ENCODE results near the gene ANKS1B.
A peak's percentile ranks its signal among the peaks of the same experiment; 100 is the strongest.
"Not testable (repeated sequence)": the region's sequence is repeated elsewhere in the genome, so short reads cannot be mapped to it uniquely, and the experiment has no call there.

ANKS1B gene

DNA sequence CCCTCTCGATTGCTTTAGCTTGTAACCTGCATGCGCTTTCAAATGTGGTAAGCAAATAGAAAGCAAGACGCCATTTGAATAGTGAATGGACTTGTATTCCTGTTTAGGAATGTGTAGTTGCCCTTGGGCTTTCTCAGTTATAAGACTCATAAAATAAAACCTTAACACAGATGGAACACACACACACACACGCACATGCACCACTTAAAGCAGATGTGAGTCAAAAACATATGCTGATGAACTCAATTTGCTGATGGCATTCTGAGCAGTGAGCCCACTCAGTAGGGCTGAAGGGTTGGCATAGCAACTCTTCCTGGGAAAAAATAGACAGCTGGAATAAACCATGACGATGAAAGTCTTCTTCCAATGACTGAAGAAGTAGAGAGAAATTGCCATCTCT is 979.1 kb downstream of the ANKS1B start:
- no peak for DNase-seq (ENCODE audit: low spot score)

GRCh38 chr12:99004799-99005466 is 979.8 kb downstream of the ANKS1B start:
- no peak for DNase-seq (ENCODE audit: low spot score)

- no peak for DNase-seq (ENCODE audit: low spot score)
These were observed 982.0 kb downstream of the ANKS1B start for GRCh38 chr12:99002731-99003130.

- no peak for DNase-seq (ENCODE audit: low spot score)
These were observed 982.6 kb downstream of the ANKS1B start for GRCh38 chr12:99002156-99002555.

GRCh38 chr12:98999559-98999958 is 985.2 kb downstream of the ANKS1B start:
- no peak for DNase-seq (ENCODE audit: low spot score)

DNA sequence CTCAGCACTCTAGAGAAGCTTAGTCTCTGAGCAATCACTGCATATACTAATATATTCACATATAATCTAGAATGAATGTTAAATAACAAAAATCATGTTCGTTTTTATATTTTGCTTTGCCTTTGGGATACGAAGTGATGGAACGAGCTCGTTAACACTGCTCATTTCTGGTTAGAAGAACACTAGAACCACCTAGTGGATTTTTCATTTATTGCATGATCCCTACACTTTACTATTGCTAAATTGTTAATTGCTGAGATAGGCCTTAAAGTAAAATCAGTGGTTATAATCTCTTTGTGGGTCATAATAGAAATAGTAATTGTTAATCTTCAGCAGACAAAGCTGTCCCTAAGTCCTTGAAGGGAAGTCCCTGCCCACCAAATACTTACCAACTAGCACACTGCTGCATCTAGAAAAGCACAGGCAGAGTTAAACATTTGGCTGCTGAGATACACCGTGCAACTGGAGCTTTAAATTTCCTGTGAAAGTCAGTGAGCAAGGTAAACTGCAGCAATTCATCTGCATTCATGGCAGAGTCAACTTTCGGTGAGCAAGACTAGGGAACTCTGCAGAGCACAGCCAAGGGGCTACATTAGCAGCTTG is 985.9 kb downstream of the ANKS1B start:
- peak; percentile 78 for DNase-seq (ENCODE audit: low spot score)

DNA sequence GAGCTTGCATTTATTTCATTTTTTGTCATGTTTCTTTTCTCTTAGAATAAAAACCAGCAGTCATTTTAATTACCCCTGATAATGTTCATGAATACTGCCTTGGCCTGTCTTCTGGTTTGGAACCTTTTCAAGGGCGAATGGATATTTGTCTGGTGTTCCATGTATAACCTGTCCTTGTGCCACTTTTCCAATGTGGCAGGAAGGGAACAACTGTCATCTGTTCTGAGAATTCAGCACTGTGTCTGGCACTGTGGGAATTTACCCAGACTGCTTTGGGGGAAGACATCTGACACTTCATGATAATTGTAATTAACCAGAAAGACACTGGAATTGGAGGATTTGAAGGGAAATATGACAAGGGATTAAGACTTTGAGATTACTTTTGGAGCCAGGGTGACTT is 986.8 kb downstream of the ANKS1B start:
- DNase-seq (ENCODE audit: low spot score) = no peak

DNA sequence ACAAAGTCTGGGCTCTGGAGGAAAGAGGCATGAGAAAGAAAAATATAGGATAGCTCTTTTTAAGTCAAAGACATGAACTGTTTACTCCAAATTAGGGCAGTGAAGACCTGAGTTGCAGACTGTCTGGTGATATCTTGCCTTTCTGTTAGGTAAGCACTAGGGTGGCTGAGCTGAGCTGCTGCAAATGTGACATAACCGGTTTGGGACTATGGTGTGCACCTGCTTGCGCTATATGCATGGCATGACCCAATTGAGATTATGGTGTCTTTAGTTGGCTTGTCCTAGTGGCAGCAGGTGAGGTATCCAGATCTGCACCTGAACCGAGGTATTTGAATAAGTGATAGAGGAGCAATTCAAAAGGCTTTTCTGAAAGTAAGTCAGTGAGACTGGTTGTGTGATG is 994.1 kb downstream of the ANKS1B start:
- no peak for DNase-seq (ENCODE audit: low spot score)

- DNase-seq (ENCODE audit: low spot score) = no peak
These were observed 999.6 kb downstream of the ANKS1B start for GRCh38 chr12:98985156-98985555.

DNA sequence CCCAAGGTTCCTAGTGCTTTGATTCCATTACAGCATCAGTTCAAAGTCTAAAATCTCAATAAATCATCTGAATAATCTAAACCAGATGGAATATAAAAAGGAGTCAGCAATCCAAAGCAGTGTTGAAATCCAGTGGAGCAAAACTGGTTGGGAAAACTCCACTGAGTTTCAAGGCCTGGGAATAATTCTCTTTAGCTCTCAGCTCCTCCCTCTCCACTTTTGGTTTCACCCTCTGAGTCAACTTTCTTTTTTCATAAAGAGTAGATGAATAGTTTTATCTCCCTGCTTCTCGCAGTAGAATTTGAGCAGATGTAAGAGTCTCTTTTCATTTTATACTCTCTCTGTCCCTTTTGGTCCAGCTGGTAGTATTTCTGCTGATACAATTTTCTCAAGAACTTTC is 1001.1 kb downstream of the ANKS1B start:
- DNase-seq (ENCODE audit: low spot score) = no peak

GRCh38 chr12:98980508-98980907 is 1004.2 kb downstream of the ANKS1B start:
- no peak for DNase-seq (ENCODE audit: low spot score)

- DNase-seq (ENCODE audit: low spot score) = no peak
These were observed 1007.5 kb downstream of the ANKS1B start for GRCh38 chr12:98977186-98977585.

GRCh38 chr12:98974767-98975381 is 1009.9 kb downstream of the ANKS1B start:
- no peak for DNase-seq (ENCODE audit: low spot score)

DNA sequence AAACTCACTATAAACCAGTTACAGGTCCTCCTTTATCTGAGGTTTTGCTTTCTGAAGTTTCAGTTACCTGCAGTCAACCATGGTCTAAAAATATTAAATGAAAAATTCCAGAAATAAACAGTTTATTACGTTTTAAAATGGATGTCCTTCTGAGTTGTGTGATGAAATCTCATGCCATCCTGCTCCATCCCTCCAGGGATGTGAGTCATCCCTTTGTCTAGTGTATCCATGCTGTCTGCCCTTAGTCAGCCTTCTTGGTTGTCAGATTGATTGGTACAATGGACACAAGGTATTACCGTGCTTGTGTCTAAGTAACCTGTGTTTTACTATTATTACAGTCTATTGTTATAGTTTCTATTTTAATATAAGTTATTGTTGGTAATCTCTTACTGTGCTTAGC is 1011.3 kb downstream of the ANKS1B start:
- no peak for DNase-seq (ENCODE audit: low spot score)

DNA sequence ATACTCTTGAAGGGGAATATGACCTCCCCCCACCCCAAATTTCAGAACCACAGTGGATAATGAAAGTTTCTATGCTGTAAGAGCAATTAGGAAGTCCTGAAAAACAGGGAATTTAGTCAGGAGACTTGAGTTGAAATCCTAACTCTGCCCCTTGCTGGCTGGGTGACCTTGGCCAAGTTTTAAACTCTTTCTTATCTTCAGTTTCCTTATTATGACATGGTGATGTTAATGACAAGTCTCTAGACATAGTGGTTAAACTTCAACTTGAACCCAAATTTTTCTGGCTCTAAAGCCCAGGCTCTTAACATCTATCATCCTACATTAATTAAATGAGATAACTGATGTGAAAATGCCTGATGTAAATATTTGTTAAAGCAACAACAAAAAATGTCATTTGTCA is 1013.8 kb downstream of the ANKS1B start:
- DNase-seq (ENCODE audit: low spot score) = no peak

DNA sequence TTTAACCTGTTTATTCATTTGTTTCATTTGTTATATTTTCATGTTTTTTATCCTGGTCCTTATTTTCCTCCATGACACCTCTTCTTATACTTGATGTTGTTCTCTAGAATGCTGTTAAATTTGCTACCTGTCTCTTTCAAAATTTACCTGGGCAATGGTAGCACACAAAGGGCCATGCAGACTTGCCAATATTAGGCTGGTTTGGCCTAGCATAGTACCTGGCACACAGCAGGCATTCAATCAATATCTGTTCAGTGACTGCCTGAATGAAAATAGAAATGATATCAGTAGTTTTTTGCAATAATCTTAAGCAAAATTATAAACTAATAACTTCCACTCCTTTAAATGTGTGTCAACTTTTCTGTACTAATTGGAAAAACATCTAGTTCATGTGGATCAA is 1014.5 kb downstream of the ANKS1B start:
- DNase-seq (ENCODE audit: low spot score) = no peak

- DNase-seq (ENCODE audit: low spot score) = no peak
These were observed 1015.8 kb downstream of the ANKS1B start for GRCh38 chr12:98968896-98969295.

DNA sequence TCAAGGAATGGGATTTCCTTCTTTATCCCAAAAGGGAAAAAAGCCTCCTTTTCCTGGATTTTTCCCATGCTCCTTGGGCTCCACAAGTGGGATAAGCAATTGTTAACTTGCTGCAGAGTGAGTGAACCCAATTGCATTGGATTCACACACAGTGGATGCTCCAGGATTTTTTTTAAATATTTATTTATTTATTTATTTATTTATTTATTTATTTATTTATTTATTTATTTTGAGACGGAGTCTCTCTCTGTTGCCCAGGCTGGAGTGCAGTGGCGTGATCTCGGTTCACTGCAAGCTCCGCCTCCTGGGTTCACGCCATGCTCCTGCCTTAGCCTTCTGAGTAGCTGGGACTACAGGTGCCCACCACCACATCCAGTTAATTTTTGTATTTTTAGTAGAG is 1027.6 kb downstream of the ANKS1B start:
- DNase-seq (ENCODE audit: low spot score) = not testable (repeated sequence)

- no peak for DNase-seq (ENCODE audit: low spot score)
These were observed 1029.5 kb downstream of the ANKS1B start for GRCh38 chr12:98955284-98955683.

DNA sequence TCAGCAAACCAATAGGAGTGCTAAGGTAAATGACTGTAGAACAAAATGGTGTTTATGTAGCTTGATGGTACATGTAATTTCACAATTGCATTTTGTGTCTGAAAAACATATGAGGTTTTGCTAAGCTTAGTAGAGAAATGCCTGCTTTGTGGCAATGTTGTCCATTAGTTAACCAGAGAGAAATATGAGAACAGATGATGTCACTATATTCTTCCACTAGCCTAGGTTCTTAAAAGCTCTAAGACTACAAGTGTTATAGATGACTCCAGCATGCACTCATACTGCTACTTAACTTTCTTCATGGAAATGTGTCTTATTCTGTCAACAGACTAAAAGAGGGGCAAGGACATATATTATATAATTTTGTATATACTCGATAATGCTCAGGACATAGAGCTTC is 1030.2 kb downstream of the ANKS1B start:
- no peak for DNase-seq (ENCODE audit: low spot score)

DNA sequence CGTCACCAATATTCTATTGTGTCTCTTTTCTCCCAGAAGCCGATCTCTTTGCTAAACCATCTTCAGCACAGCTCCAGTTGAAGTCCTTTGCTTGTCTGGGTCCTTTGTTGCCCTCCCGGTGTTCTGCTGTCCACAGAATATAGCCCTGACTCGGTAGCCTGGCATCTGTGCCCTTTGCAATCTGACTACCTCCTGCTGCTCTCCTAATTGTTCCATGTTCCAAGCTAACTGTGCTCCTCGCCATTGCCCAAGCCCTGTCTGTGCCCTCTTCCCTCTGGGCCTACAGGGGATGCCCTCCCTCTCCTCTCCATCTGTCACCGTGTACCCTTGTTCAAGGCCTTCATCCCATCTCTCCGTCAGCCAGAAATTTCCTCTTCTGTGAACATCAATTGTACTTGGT is 1033.3 kb downstream of the ANKS1B start:
- no peak for DNase-seq (ENCODE audit: low spot score)

GRCh38 chr12:98948343-98948949 is 1036.3 kb downstream of the ANKS1B start:
- DNase-seq (ENCODE audit: low spot score) = no peak

GRCh38 chr12:98945864-98946263 is 1038.9 kb downstream of the ANKS1B start:
- no peak for DNase-seq (ENCODE audit: low spot score)
